Progenitor cell of endocrine pancreas (in vitro differentiated cells): ENCODE data around the gene BHLHE40. TPM values are rescaled to one million over a fixed set of nuclear protein-coding genes. Genes with fewer than 3 reads are reported as not detected.

Source experiments
- DNase-seq: peaks from one replicate; pipeline ENCODE4 v3.0.0; 2021; ENCODE audit warnings: low spot score; ENCODE audit not compliant: unreplicated experiment
- H3K27ac Mint-ChIP-seq: 2 replicates; pipeline ENCODE4 v1.8.0; 2021; ENCODE audit warnings: mild to moderate bottlenecking, moderate library complexity, mixed read lengths
- H3K27me3 Mint-ChIP-seq: 2 replicates; pipeline ENCODE4 v1.8.0; 2021; ENCODE audit warnings: mixed read lengths
- H3K36me3 Mint-ChIP-seq: 2 replicates; pipeline ENCODE4 v1.8.0; 2022; ENCODE audit warnings: mixed read lengths; ENCODE audit not compliant: insufficient read depth
- H3K4me1 Mint-ChIP-seq: 2 replicates; pipeline ENCODE4 v1.8.0; 2021; ENCODE audit warnings: low read depth, mixed read lengths
- H3K4me3 Mint-ChIP-seq: 2 replicates; pipeline ENCODE4 v1.8.0; 2021; ENCODE audit warnings: low read depth, mild to moderate bottlenecking, moderate library complexity, mixed read lengths
- H3K9me3 Mint-ChIP-seq: 2 replicates; pipeline ENCODE4 v1.8.0; 2021; ENCODE audit warnings: low read depth, mixed read lengths
- total RNA-seq: library from RNA; stranded (reverse); gene quantifications from 2 replicates; pipeline ENCODE4 v1.2.1, GENCODE V29; 2021
- TF ChIP-seq, protein P1 (sequence below): fragments of 200-600 bp; sonication (generic); IDR thresholded peaks from one replicate; pipeline ENCODE4 v1.5.0; 2021; ENCODE audit warnings: antibody characterized with exemption, mild to moderate bottlenecking; ENCODE audit not compliant: unreplicated experiment

Gene BHLHE40
- total RNA-seq, 1 donor from 2014 or later: 1.1 TPM

DNA sequence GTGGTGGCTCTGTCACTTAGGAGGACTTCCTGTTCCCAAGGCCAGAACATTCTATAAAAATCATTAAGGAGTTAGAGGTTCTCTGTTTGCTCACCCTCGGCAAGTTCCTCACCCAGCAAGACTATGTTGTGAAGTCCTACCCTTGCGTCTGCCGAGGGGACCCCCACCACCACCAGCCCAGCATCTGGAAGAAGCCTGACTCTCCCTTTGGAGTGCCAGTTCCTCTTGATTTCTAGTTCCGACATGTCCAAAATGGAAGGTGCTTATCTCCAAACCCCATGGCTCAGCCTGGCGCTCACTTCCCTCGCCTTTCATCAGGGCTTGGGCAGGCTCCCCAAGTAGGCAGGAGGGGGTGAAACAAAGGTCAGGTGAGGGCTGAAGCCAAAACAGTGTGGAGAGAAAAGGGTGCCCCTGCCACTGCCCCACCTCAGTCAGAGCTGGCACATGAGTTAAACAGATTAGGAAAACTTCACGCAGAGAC, 41.0 kb downstream of the BHLHE40 start:
- Mint-ChIP-seq H3K36me3 (no peaks in the 10 kb centered on the region), H3K9me3 (no peaks in the 10 kb centered on the region), H3K4me1 (peaks cover 15% of the 10 kb centered on the region), H3K27me3 (peaks cover 49% of the 10 kb centered on the region), H3K4me3 (no peak overlapping the region), H3K27ac (no peak overlapping the region)
- DNase-seq: no peak
- TF ChIP-seq, protein P1, sequence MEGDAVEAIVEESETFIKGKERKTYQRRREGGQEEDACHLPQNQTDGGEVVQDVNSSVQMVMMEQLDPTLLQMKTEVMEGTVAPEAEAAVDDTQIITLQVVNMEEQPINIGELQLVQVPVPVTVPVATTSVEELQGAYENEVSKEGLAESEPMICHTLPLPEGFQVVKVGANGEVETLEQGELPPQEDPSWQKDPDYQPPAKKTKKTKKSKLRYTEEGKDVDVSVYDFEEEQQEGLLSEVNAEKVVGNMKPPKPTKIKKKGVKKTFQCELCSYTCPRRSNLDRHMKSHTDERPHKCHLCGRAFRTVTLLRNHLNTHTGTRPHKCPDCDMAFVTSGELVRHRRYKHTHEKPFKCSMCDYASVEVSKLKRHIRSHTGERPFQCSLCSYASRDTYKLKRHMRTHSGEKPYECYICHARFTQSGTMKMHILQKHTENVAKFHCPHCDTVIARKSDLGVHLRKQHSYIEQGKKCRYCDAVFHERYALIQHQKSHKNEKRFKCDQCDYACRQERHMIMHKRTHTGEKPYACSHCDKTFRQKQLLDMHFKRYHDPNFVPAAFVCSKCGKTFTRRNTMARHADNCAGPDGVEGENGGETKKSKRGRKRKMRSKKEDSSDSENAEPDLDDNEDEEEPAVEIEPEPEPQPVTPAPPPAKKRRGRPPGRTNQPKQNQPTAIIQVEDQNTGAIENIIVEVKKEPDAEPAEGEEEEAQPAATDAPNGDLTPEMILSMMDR: no peak

DNA sequence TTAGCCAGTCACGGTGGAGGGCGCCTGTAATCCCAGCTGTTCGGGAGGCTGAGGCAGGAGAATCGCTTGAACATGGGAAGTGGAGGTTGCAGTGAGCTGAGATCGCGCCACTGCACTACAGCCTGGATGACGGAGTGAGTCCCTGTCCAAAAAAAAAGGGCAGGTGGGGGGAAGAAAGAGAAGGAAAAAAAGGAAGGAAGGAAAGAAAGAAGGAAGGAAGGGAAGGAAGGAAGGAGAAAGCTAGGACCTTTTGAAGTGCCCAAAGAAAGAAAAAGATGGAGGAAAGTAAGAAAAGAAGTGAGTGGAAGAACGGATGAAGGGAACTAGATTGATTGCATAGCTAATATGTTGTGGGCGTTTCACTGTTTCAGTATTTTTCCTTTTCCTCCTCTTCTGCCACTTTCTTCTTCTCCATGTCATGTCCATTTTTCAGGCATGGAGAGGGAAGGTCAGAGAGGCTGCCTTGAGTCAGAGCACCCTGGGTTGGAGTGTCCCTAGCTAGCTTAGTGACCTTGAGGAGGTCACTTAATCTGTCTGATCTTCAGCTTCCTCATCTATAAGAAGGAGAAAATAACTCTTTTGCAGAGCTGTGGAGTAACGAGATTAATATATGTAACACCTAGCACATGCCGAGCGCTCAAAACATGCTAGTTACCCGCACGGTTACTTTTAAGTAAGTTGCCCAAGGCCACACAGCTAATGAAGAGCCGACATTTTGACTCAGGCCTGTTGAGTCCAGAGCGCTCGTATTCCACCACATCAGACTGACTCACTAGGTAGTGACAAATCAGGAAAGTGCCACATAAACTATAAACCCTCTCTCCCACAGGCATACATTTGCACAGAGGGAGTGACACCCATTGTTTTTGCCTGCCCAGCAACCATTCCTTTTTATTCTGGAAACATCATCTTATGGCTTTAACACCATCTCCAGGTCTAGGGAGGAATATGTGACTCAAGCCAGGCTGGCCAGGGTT, 42.2 kb downstream of the BHLHE40 start:
- H3K36me3 Mint-ChIP-seq: no peaks in the 10 kb centered on the region
- TF ChIP-seq, protein P1: no peak
- H3K27me3 Mint-ChIP-seq: peaks cover 56% of the 10 kb centered on the region
- no peak overlapping the region for H3K4me3 Mint-ChIP-seq
- no peaks in the 10 kb centered on the region for H3K9me3 Mint-ChIP-seq
- H3K4me1 Mint-ChIP-seq: peaks cover 10% of the 10 kb centered on the region
- no peak for DNase-seq
- H3K27ac Mint-ChIP-seq: no peak overlapping the region

DNA sequence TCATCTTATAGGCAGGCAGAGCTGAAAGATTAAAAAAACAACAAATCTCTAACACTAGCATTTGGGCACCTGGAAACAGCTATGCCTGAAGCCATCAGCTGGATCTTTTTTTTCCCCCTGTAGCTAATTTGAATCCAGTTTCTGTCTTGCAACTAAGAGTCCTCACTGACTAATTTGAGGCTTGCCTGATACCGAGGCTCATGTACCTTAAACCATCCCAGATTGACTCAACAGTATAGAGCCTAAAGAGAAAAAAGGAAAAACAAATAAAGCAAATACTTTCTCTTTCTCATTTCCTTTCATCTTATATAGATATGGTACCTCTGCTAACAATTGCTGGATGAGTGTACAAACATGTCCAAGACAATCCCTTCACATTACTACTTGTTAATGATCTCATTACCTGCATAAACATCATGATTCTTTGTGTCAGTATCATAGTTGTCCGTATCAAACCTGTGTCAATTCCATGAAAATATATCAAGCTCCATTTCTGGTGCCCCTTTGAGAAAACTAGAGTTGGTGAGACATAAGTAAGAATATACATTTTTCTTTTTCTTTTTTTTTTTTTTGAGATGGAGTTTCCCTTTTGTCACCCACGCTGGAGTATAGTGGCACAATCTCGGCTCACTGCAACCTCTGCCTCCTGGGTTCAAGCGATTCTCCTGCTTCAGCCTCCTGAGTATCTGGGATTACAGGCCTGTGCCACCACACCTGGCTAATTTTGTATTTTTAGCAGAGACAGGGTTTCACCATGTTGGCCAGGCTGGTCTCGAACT, 43.1 kb downstream of the BHLHE40 start:
- Mint-ChIP-seq H3K4me1 (peaks cover 5% of the 10 kb centered on the region), H3K36me3 (no peaks in the 10 kb centered on the region), H3K9me3 (no peaks in the 10 kb centered on the region), H3K27ac (no peak overlapping the region), H3K4me3 (no peak overlapping the region), H3K27me3 (peaks cover 51% of the 10 kb centered on the region)
- TF ChIP-seq, protein P1: no peak
- no peak for DNase-seq

DNA sequence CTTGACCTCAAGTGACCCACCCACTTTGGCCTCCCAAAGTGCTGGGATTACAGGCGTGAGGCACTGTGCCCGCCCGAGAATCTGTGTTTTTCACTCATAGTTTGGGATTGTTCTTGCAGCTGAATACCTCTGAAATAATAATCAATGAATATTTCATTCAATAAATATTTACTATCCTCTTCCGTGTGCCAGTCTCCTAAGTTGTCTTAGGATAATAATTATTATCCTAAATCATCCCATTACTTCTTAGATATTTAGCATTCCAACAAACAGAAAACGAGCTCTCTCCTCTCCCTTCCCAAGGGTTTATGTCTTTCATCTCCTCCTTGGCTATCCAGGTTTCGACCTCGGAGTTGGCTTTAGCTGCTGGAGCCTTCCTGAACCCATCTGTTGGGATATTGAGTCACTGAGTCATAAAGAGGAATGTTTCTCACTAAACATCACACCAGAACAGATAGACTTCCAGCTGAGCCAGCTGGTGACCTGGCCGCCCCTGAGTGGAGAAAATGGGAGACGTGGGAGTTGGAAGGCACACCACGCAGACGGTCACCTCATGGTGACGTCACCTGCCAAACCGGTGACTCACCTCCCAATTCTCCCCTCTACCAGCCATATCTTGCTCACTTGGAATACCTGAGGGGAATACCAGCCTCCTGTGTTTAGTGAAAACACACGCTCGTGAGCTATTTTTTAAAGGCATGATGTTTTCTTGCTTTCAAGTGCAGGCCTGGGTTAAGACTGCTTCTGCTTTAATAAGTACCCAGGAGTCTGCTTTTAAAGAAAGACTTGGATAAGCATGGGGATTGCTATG, 43.9 kb downstream of the BHLHE40 start:
- TF ChIP-seq, protein P1: no peak
- Mint-ChIP-seq H3K4me3 (no peak overlapping the region), H3K4me1 (peaks cover 3% of the 10 kb centered on the region), H3K36me3 (no peaks in the 10 kb centered on the region), H3K27ac (peak overlapping the region; percentile 32), H3K9me3 (no peaks in the 10 kb centered on the region), H3K27me3 (peaks cover 55% of the 10 kb centered on the region)
- DNase-seq: no peak
